ENCODE data around the gene CMKLR1. TPM values are rescaled to one million over a fixed set of nuclear protein-coding genes. Genes with fewer than 3 reads are reported as not detected.

The CMKLR1 gene
- total RNA-seq, 1 donor from 2014 or later, result 45.3 TPM

- Histone ChIP-seq H3K27ac (no peak overlapping the region), H3K27me3 (no peaks in the 10 kb centered on the region), H3K4me1 (no peaks in the 10 kb centered on the region), H3K4me3 (no peak overlapping the region), H3K36me3 (no peaks in the 10 kb centered on the region), H3K9me3 (no peaks in the 10 kb centered on the region)
- DNase-seq (ENCODE audit: low spot score in 2 of 2), result no peak
- TF ChIP-seq CTCF (IDR thresholded peaks at IDR 0.05), result no peak
- intact Hi-C loops (cut with DNase I), result no loop called here
Observed at GRCh38 chr12:108356835-108357806, 18.0 kb upstream of the CMKLR1 start.

- H3K27me3 ChIP-seq, result no peaks in the 10 kb centered on the region
- H3K4me1 ChIP-seq, result no peaks in the 10 kb centered on the region
- intact Hi-C loops (cut with DNase I), result no loop called here
- no peak for DNase-seq (ENCODE audit: low spot score in 2 of 2)
- no peak for TF ChIP-seq CTCF (IDR thresholded peaks at IDR 0.05)
- H3K9me3 ChIP-seq, result no peaks in the 10 kb centered on the region
- no peaks in the 10 kb centered on the region for H3K36me3 ChIP-seq
- H3K4me3 ChIP-seq, result no peak overlapping the region
- H3K27ac ChIP-seq, result no peak overlapping the region
Observed at GRCh38 chr12:108355069-108355468, 16.0 kb upstream of the CMKLR1 start.

GRCh38 chr12:108352591-108352990, 13.5 kb upstream of the CMKLR1 start:
- intact Hi-C loops (cut with DNase I), result no loop called here
- no peak for TF ChIP-seq CTCF (IDR thresholded peaks at IDR 0.05)
- H3K27ac ChIP-seq, result no peak overlapping the region
- DNase-seq (ENCODE audit: low spot score in 2 of 2), result no peak
- no peaks in the 10 kb centered on the region for H3K27me3 ChIP-seq
- H3K36me3 ChIP-seq, result no peaks in the 10 kb centered on the region
- H3K9me3 ChIP-seq, result no peaks in the 10 kb centered on the region
- H3K4me1 ChIP-seq, result peaks cover 3 to 9% of the 10 kb centered on the region in 2 donors
- H3K4me3 ChIP-seq, result no peak overlapping the region

GRCh38 chr12:108350511-108350910, 11.4 kb upstream of the CMKLR1 start:
- intact Hi-C loops (cut with DNase I), result no loop called here
- DNase-seq (ENCODE audit: low spot score in 2 of 2), result no peak
- Histone ChIP-seq H3K36me3 (no peaks in the 10 kb centered on the region), H3K27ac (peak overlapping the region; percentile 75 to 82), H3K4me1 (peaks cover 3 to 9% of the 10 kb centered on the region in 2 donors), H3K4me3 (no peak overlapping the region), H3K27me3 (no peaks in the 10 kb centered on the region), H3K9me3 (no peaks in the 10 kb centered on the region)
- no peak for TF ChIP-seq CTCF (IDR thresholded peaks at IDR 0.05)

- Histone ChIP-seq H3K4me3 (peak overlapping the region in 1 of 2 donors; percentile 5), H3K9me3 (no peaks in the 10 kb centered on the region), H3K36me3 (no peaks in the 10 kb centered on the region), H3K27me3 (no peaks in the 10 kb centered on the region), H3K4me1 (peaks cover 3 to 9% of the 10 kb centered on the region in 2 donors), H3K27ac (peak overlapping the region; percentile 77 to 82)
- no peak for TF ChIP-seq CTCF (IDR thresholded peaks at IDR 0.05)
- DNase-seq (ENCODE audit: low spot score in 2 of 2), result peak; percentile 16 to 83
- intact Hi-C loops (cut with DNase I), result loop anchor here (1.0 to 10.0 kb wide), 5 partner anchors 10 to 508 kb away; partner anchors contain the start of genes CMKLR1, FICD and SSH1
Observed at GRCh38 chr12:108349278-108349688, 10.2 kb upstream of the CMKLR1 start.
